ENCODE measurements around the gene DOCK3.
A peak's percentile ranks its signal among the peaks of the same experiment; 100 is the strongest.
"Not testable (repeated sequence)": the region's sequence is repeated elsewhere in the genome, so short reads cannot be mapped to it uniquely, and the experiment has no call there.

Gene DOCK3

GRCh38 chr3:51361746-51362145 lies 687.0 kb downstream of the DOCK3 start:
- TF ChIP-seq, protein P1, sequence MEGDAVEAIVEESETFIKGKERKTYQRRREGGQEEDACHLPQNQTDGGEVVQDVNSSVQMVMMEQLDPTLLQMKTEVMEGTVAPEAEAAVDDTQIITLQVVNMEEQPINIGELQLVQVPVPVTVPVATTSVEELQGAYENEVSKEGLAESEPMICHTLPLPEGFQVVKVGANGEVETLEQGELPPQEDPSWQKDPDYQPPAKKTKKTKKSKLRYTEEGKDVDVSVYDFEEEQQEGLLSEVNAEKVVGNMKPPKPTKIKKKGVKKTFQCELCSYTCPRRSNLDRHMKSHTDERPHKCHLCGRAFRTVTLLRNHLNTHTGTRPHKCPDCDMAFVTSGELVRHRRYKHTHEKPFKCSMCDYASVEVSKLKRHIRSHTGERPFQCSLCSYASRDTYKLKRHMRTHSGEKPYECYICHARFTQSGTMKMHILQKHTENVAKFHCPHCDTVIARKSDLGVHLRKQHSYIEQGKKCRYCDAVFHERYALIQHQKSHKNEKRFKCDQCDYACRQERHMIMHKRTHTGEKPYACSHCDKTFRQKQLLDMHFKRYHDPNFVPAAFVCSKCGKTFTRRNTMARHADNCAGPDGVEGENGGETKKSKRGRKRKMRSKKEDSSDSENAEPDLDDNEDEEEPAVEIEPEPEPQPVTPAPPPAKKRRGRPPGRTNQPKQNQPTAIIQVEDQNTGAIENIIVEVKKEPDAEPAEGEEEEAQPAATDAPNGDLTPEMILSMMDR (IDR thresholded peaks at IDR 0.05; ENCODE audit: low read depth, low read length), result no peak
- no peak overlapping the region for H3K4me3 ChIP-seq (ENCODE audit: low read depth, low read length)

DNA sequence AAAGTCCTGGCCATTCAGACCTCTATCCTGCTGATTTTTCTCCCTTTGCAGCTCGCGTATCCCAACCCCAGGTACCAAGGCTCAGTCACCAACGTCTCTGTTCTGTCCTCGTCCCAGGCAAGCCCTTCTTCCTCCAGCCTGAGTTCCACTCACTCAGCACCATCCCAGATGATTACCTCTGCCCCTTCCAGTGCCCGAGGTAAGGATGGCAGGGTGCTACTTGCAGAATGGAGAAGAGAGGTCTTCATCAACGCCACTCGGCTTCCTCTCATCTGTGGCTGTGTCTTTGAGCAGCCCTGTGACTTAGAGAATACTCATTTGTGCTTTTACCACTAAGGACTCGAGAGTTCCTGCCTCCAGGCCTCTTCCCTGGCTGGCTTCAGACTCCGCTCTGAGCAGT lies 687.7 kb downstream of the DOCK3 start:
- TF ChIP-seq, protein P1 (IDR thresholded peaks at IDR 0.05; ENCODE audit: low read depth, low read length), result no peak
- no peak overlapping the region for H3K4me3 ChIP-seq (ENCODE audit: low read depth, low read length)

GRCh38 chr3:51368276-51368675 lies 693.5 kb downstream of the DOCK3 start:
- H3K4me3 ChIP-seq (ENCODE audit: low read depth, low read length), result not testable (repeated sequence)

GRCh38 chr3:51371943-51372557 lies 697.3 kb downstream of the DOCK3 start:
- TF ChIP-seq, protein P1 (IDR thresholded peaks at IDR 0.05; ENCODE audit: low read depth, low read length), result peak; percentile 62
- H3K4me3 ChIP-seq (ENCODE audit: low read depth, low read length), result no peak overlapping the region

DNA sequence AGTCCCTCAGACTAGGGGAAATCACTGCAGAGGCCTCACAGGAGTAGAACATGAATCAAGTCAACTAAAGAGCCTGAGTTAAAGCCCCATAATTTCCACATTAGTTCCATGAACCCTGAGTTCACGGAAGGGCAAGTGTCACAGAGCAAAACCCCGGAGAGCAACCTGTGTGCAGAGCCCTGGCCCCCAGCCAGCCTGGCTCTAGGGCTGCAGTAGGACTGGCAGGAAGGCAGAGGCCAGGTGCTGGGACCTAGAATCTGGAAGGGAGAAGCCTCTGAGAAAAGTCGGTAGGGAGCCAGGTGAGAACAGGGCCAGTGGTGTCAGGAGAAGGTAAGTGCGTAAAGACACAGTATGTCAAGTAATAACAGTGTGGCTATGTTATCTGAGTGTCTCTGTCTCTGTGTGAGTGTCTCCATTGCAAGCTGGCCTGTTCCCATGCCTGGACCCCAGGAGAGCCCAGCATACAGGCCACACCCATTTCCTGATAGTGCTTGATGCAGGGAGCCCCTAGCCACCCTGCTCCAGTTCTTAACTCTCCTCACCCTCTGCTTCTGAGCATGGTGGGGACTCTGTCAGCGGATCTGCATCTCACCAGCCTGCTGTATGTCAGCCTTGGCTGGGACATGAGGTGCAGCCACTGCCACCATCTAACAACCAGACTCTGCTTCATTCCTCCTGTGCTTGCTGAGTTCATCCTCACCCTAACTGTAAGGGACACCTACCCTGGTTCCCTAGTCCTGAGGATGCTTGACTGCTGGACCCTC lies 699.1 kb downstream of the DOCK3 start:
- TF ChIP-seq, protein P1 (IDR thresholded peaks at IDR 0.05; ENCODE audit: low read depth, low read length), result no peak
- no peak overlapping the region for H3K4me3 ChIP-seq (ENCODE audit: low read depth, low read length)

GRCh38 chr3:51374456-51374855 lies 699.7 kb downstream of the DOCK3 start:
- TF ChIP-seq, protein P1 (IDR thresholded peaks at IDR 0.05; ENCODE audit: low read depth, low read length), result no peak
- H3K4me3 ChIP-seq (ENCODE audit: low read depth, low read length), result no peak overlapping the region

DNA sequence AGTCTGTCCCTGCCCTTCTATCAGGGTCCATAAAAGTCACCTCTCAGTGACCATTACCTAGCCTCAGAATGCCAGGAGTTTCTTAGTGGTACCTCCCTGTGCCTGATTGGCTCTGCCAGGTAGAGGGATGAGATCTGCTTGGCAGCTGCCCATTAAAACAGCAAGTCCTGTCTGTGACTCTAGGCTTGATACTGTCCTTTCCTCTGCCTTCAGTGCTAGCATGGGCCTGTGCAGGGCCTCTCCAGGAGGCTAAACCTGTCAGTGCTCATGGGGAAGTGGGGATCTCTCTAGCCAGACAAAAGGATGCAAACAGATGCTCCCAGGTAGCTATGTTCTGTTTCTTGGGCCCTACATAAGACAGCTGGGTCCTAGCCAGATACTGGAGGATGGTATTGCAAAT lies 700.4 kb downstream of the DOCK3 start:
- H3K4me3 ChIP-seq (ENCODE audit: low read depth, low read length), result no peak overlapping the region
- TF ChIP-seq, protein P1 (IDR thresholded peaks at IDR 0.05; ENCODE audit: low read depth, low read length), result no peak
